Muscle layer of colon (tissue), 2 donors: ENCODE results near the gene ADGRL2.
"Not testable (repeated sequence)": the region's sequence is repeated elsewhere in the genome, so short reads cannot be mapped to it uniquely, and the experiment has no call there.

Experiments used
- H3K27ac ChIP-seq: one replicate; pipeline ENCODE4 v1.7.0; 2013; ENCODE audit warnings: low read depth, mild to moderate bottlenecking, low read length, moderate library complexity
- H3K27me3 ChIP-seq, 2 donors: one replicate each; pipeline ENCODE4 v1.7.0; 2013; ENCODE audit warnings: low read length in 2 of 2, mild to moderate bottlenecking in 2 of 2; ENCODE audit not compliant: insufficient read depth in 2 of 2, control insufficient read depth in 1 of 2
- H3K36me3 ChIP-seq: one replicate; pipeline ENCODE4 v1.7.0; 2013; ENCODE audit warnings: mild to moderate bottlenecking, low read length; ENCODE audit not compliant: insufficient read depth
- H3K4me1 ChIP-seq: one replicate; pipeline ENCODE4 v1.7.0; 2013; ENCODE audit warnings: mild to moderate bottlenecking, low read length; ENCODE audit not compliant: insufficient read depth
- H3K4me3 ChIP-seq, 2 donors: one replicate each; pipeline ENCODE4 v1.7.0; 2013; ENCODE audit warnings: low read length in 2 of 2, low read depth in 1 of 2, mild to moderate bottlenecking in 1 of 2, moderate library complexity in 1 of 2
- H3K9ac ChIP-seq: one replicate; pipeline ENCODE4 v1.7.0; 2013; ENCODE audit warnings: low read length
- H3K9me3 ChIP-seq: one replicate; pipeline ENCODE4 v1.7.0; 2013; ENCODE audit warnings: mild to moderate bottlenecking, low read length
- donor health status: abdominal sarcoma.
- donor health status: Adenocarcinoma of cecum.

ADGRL2 gene

DNA sequence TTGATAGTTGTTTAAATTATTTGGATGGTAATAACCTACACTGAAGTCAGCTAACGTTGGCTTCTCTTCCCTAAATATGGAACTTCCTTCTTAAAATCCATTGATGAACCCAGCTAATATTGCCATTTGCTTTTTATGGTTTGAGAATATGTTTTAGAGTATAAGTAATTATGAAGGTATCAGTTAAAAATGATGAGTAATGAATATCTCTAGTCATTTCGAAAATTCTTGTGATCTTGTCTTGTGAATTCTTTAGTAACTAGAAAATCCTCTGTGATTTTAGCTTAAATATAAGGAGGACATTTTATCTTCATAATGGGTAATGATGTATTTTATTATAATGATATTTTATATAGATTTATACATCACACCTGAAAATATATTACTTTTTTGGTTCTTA, 50.5 kb downstream of the ADGRL2 start:
- Histone ChIP-seq H3K4me3 (no peak overlapping the region), H3K36me3 (no peaks in the 10 kb centered on the region), H3K9ac (no peak overlapping the region), H3K4me1 (peaks cover 4% of the 10 kb centered on the region), H3K9me3 (no peaks in the 10 kb centered on the region), H3K27ac (no peak overlapping the region), H3K27me3 (no peaks in the 10 kb centered on the region)

DNA sequence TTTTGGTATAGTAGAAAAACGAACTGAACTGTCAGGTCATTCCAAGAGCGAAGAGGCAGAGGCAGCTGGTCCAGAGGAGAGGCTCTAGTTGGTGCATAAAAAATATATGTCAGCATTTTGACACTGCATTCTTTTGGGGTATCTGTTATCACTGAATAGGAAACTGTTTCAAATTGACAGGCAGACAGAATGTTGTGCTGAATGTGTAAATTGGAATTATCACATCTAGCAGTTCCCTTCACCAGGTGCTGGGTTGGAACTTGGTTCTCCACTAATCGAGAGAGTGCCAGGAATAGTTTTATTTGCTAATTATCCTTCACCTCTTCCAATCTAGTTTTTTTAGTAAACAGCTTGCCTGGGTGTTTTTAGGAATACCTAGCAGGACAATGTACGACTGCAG, 52.2 kb downstream of the ADGRL2 start:
- peaks cover 4% of the 10 kb centered on the region for H3K4me1 ChIP-seq
- H3K27me3 ChIP-seq = no peaks in the 10 kb centered on the region
- no peaks in the 10 kb centered on the region for H3K9me3 ChIP-seq
- H3K9ac ChIP-seq = no peak overlapping the region
- no peaks in the 10 kb centered on the region for H3K36me3 ChIP-seq
- H3K27ac ChIP-seq = no peak overlapping the region
- H3K4me3 ChIP-seq = no peak overlapping the region

DNA sequence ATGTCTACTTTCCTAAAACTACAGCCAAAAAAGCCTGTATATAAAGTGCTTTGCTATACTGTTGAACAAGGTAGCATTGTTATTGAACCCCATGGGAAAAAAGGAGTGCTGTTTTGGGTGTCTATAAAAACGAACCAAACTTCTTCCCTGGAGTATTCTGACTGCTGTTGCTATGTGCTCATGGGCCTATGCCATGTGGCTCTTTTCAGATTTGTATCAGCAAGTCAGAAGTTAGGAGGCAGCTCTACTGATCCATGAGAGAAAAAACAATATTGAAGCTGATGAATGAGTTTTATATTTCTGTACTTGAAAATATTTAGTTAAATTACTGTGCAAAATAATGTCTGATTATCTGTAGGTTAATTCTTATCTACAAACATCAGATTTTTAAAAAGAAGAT, 66.5 kb downstream of the ADGRL2 start:
- Histone ChIP-seq H3K27me3 (no peaks in the 10 kb centered on the region), H3K36me3 (no peaks in the 10 kb centered on the region)

DNA sequence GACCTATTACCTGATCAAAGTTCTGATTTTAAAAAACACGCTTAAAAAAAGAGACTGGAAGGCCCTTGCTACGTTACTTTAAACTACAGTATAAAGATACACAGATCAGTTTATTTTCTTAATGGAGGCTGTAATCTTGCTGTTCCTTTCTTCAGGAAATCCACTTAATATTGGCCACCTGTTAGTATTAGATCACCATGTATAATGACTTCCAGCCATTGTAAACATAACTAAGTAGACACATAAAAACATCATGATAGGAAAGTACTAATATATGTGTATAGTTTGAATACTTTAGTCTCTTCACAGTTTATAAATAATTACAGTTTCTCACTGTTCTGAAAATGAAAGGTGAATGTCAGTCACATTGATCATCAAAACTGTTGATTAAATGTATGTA, 68.6 kb downstream of the ADGRL2 start:
- peaks cover 23% of the 10 kb centered on the region for H3K4me1 ChIP-seq
- no peak overlapping the region for H3K9ac ChIP-seq
- no peak overlapping the region for H3K27ac ChIP-seq
- H3K4me3 ChIP-seq = no peak overlapping the region
- H3K36me3 ChIP-seq = no peaks in the 10 kb centered on the region
- H3K27me3 ChIP-seq = no peaks in the 10 kb centered on the region
- H3K9me3 ChIP-seq = no peaks in the 10 kb centered on the region

More for the DNA sequence above, 66.5 kb downstream of the ADGRL2 start:
- Histone ChIP-seq H3K4me1 (peaks cover 23% of the 10 kb centered on the region), H3K9ac (no peak overlapping the region), H3K27ac (no peak overlapping the region), H3K9me3 (no peaks in the 10 kb centered on the region), H3K4me3 (no peak overlapping the region)

DNA sequence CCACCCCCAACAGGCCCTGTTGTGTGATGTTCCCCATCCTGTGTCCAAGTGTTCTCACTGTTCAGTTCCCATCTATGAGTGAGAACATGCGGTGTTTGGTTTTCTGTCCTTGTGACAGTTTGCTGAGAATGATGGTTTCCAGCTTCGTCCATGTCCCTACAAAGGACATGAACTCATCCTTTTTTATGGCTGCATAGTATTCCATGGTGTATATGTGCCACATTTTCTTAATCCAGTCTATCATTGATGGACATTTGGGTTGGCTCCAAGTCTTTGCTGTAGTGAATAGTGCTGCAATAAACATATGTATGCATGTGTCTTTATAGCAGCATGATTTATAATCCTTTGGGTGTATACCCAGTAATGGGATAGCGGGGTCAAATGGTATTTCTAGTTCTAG, 70.4 kb downstream of the ADGRL2 start:
- not testable (repeated sequence) for H3K36me3 ChIP-seq, H3K27ac ChIP-seq, H3K9me3 ChIP-seq, H3K4me3 ChIP-seq, H3K9ac ChIP-seq, H3K27me3 ChIP-seq
- peaks cover 23% of the 10 kb centered on the region for H3K4me1 ChIP-seq

DNA sequence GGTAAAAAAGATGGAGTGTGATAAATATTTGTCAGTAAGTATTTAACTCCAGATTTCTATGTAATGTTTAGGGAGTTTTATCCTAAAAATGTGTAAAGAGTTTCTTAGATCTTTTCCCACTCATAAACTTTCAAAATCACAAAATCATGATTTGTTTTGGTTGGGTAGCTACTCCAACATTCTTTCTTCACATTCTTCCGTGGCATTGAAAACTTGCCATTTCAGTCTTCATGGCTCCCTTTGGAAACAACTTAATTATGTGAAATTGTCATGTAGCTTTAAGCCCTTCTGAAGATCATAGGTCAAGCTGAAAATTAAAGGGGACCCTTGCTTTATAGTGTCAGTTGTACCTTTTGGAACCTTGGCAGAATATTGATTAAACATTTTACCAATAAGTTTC, 73.2 kb downstream of the ADGRL2 start:
- Histone ChIP-seq H3K9ac (no peak overlapping the region), H3K9me3 (no peaks in the 10 kb centered on the region), H3K27me3 (no peaks in the 10 kb centered on the region), H3K27ac (no peak overlapping the region), H3K4me1 (peaks cover 19% of the 10 kb centered on the region), H3K36me3 (no peaks in the 10 kb centered on the region), H3K4me3 (no peak overlapping the region)

DNA sequence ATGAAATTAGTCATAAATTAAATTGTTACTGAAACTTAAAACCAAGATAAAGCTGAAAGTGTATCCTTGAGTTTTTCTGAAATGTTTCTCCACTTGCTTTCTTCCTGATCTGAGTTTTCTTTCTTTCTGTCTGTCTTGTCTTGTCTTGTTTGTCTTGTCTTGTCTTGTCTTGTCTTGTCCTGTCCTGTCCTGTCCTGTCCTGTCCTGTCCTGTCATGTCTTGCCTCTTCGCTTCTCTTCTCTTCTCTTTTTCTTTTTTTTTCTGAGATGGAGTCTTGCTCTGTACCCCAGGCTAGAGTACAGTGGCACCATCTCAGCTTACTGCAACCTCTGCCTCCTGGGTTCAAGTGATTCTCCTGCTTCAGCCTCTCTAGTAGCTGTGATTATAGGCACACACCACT, 73.7 kb downstream of the ADGRL2 start:
- H3K27ac ChIP-seq = no peak overlapping the region

DNA sequence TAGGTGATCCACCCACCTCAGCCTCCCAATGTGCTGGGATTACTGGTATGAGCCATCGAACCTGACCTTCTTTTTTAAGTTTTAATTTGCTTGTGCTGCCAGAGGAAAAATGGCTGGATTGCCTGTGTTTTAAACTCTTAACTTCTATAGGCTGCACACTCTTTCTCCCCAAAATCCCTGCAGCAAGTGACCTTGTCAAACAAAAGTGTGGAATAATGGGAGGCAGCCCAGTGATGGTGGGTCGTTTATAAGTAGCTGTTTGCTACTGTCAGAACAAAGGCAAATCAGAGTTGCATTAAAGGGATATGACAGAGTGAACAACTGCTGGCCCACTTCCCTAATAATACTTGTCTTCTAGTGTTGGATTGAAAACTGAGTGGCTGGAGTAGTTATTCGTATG, 74.2 kb downstream of the ADGRL2 start:
- H3K9me3 ChIP-seq = no peaks in the 10 kb centered on the region
- H3K27me3 ChIP-seq = no peaks in the 10 kb centered on the region
- peaks cover 19% of the 10 kb centered on the region for H3K4me1 ChIP-seq
- H3K4me3 ChIP-seq = no peak overlapping the region
- H3K9ac ChIP-seq = no peak overlapping the region
- H3K27ac ChIP-seq = no peak overlapping the region
- H3K36me3 ChIP-seq = no peaks in the 10 kb centered on the region

More for the DNA sequence above, 73.7 kb downstream of the ADGRL2 start:
- peaks cover 19% of the 10 kb centered on the region for H3K4me1 ChIP-seq
- H3K9me3 ChIP-seq = no peaks in the 10 kb centered on the region
- no peak overlapping the region for H3K4me3 ChIP-seq
- no peak overlapping the region for H3K9ac ChIP-seq
- no peaks in the 10 kb centered on the region for H3K36me3 ChIP-seq
- no peaks in the 10 kb centered on the region for H3K27me3 ChIP-seq

DNA sequence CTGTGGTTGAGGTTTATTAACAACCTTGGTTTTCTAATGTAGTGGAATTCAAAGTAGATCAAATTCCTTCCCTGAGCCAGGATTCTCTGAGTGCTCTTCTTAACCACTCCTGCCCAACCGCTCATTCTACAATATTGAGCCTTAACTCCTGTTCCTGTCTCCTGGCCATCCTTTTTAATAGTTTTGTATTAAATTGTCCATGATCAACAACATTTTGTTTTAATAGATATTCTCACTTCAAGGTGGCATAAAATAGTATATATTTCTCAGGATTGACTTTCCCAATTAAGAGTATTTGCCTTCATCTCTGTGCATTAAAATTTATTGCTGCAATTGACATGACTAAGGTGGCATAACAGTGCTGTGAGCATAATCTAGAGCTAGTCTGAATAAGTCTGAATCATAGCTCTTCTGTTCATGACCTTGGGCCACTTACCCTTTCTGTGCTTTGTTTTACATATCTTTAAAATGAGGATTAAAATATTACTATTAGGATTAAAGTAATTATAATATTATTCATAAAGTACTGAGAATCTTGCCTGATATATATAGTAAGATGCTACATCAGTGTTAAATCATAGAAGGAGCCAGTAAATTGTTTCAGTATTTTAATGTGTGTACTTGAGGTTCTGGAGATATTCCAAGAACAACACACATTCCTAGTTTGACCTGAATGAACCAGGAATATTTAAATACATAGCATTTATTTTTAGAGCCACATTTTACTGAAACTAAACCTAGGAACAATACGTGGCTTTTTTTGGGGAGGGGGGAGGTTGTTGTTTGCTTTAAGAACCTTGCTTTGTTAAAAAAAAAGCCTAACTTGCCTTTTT, 76.4 kb downstream of the ADGRL2 start:
- no peaks in the 10 kb centered on the region for H3K9me3 ChIP-seq
- H3K27me3 ChIP-seq = no peaks in the 10 kb centered on the region
- peaks cover 25% of the 10 kb centered on the region for H3K4me1 ChIP-seq
- H3K36me3 ChIP-seq = no peaks in the 10 kb centered on the region
- no peak overlapping the region for H3K27ac ChIP-seq
- H3K9ac ChIP-seq = no peak overlapping the region
- no peak overlapping the region for H3K4me3 ChIP-seq

DNA sequence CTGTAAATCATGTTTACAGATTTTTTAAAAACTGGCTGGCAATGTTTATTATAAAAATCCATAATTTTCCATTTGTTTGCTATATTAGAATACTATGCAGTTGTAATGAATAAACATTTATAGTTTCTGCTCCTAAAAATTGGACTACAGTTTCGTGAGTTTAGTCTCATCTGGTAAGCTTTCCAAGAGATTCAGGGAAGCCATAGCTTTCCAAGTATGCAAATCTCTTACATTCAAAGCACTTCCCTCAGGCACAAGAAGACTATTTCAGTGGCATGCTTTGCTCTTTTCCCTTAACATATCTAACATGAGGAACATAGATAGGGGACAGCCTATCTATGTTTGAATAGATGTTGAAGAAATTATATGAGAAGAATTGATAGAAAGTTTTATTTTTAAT, 77.2 kb downstream of the ADGRL2 start:
- no peaks in the 10 kb centered on the region for H3K9me3 ChIP-seq
- H3K4me3 ChIP-seq = no peak overlapping the region
- no peaks in the 10 kb centered on the region for H3K27me3 ChIP-seq
- H3K27ac ChIP-seq = no peak overlapping the region
- H3K9ac ChIP-seq = no peak overlapping the region
- peaks cover 25% of the 10 kb centered on the region for H3K4me1 ChIP-seq
- H3K36me3 ChIP-seq = no peaks in the 10 kb centered on the region

DNA sequence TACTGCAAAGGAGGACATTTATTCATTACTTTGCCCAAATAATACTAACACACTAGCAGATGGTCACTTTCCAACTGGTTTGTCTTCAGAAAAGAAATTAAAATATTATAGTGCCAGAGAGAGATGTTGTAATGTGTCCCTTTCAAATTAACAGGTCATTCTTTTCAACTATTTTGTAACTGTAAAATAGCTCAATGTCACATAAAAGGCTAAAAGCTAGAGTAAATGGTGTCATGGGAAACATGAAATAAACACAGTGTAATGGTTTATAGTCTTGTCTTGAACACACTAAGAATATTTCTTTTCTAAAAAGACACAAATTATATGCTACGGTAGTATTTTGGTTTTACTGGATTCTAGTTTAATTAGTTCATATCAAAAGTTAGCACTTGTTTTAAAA, 77.8 kb downstream of the ADGRL2 start:
- no peaks in the 10 kb centered on the region for H3K9me3 ChIP-seq
- H3K36me3 ChIP-seq = no peaks in the 10 kb centered on the region
- H3K27me3 ChIP-seq = no peaks in the 10 kb centered on the region
- H3K9ac ChIP-seq = no peak overlapping the region
- no peak overlapping the region for H3K4me3 ChIP-seq
- H3K4me1 ChIP-seq = peaks cover 25% of the 10 kb centered on the region
- H3K27ac ChIP-seq = no peak overlapping the region

DNA sequence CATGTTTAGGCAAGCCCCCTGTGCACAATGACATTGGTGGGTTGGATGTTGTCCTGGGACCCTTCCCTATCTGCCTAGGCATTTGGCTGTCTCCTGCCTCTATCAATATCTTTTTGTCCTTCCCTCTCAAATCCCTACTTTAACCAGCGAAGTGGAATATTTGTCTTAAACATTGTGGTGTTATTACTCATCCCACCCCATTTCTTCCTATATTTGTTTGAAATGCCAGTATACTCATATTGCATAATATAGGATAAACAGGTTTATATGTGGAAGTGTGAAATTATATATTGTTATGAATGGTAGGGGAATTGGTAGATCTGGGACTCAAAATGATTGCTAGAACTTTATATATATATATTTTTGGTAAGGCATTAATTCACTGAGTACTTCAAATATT, 80.0 kb downstream of the ADGRL2 start:
- Histone ChIP-seq H3K27ac (no peak overlapping the region), H3K27me3 (no peaks in the 10 kb centered on the region), H3K4me3 (no peak overlapping the region), H3K9ac (no peak overlapping the region), H3K36me3 (no peaks in the 10 kb centered on the region), H3K9me3 (no peaks in the 10 kb centered on the region), H3K4me1 (peaks cover 25% of the 10 kb centered on the region)
